ENCODE measurements around the gene KLF7.

Gene KLF7

DNA sequence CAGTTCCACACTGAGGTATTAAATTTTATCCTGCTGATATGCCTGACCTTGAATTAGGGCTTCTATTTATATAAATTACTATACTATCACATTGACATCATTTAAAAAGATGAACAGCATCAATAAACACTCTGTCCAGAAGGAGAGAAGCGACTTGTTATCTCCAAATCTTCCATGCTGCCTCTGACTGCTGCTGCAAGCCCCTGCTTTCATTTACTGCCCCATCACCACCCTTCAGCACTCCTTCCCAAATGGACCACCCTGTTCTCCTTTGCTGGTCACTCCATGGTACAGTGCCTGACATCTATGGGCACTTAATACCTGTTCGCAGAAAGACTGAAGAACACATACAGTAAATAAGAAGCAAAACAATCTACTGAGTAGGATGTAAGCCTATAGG is 48.1 kb downstream of the KLF7 start:
- no peak overlapping the region for H3K4me3 ChIP-seq (ENCODE audit: insufficient read depth, low read length, poor library complexity, severe bottlenecking)
- no peak overlapping the region for H3K9ac ChIP-seq (ENCODE audit: low read length)
- H3F3A ChIP-seq (ENCODE audit: insufficient read depth), result no peaks in the 10 kb centered on the region
- TF ChIP-seq, protein P1, sequence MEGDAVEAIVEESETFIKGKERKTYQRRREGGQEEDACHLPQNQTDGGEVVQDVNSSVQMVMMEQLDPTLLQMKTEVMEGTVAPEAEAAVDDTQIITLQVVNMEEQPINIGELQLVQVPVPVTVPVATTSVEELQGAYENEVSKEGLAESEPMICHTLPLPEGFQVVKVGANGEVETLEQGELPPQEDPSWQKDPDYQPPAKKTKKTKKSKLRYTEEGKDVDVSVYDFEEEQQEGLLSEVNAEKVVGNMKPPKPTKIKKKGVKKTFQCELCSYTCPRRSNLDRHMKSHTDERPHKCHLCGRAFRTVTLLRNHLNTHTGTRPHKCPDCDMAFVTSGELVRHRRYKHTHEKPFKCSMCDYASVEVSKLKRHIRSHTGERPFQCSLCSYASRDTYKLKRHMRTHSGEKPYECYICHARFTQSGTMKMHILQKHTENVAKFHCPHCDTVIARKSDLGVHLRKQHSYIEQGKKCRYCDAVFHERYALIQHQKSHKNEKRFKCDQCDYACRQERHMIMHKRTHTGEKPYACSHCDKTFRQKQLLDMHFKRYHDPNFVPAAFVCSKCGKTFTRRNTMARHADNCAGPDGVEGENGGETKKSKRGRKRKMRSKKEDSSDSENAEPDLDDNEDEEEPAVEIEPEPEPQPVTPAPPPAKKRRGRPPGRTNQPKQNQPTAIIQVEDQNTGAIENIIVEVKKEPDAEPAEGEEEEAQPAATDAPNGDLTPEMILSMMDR (IDR thresholded peaks at IDR 0.05; ENCODE audit: insufficient read depth, low read length, poor library complexity, severe bottlenecking), result no peak
- no peak for TF ChIP-seq EZH2phosphoT487 (conservative IDR thresholded peaks at IDR 0.05; ENCODE audit: low read length)
- H2AFZ ChIP-seq (ENCODE audit: low read depth, low read length, severe bottlenecking), result no peak overlapping the region
- no peak overlapping the region for H3K27ac ChIP-seq (ENCODE audit: low read depth, low read length)
- no peaks in the 10 kb centered on the region for H3K9me3 ChIP-seq (ENCODE audit: insufficient read depth, low read length)
- H3K27me3 ChIP-seq (ENCODE audit: low read length), result no peaks in the 10 kb centered on the region
- no peaks in the 10 kb centered on the region for H3K36me3 ChIP-seq (ENCODE audit: low read length)
- no peak overlapping the region for H3K4me2 ChIP-seq (ENCODE audit: low read depth, low read length, poor library complexity, severe bottlenecking)
- H4K20me1 ChIP-seq (ENCODE audit: low read depth, low read length), result no peaks in the 10 kb centered on the region
- H3K79me2 ChIP-seq (ENCODE audit: insufficient read depth, low read length), result no peaks in the 10 kb centered on the region
- H3K9me2 ChIP-seq (replicated peaks; ENCODE audit: insufficient read depth, low read length), result no peaks in the 10 kb centered on the region

DNA sequence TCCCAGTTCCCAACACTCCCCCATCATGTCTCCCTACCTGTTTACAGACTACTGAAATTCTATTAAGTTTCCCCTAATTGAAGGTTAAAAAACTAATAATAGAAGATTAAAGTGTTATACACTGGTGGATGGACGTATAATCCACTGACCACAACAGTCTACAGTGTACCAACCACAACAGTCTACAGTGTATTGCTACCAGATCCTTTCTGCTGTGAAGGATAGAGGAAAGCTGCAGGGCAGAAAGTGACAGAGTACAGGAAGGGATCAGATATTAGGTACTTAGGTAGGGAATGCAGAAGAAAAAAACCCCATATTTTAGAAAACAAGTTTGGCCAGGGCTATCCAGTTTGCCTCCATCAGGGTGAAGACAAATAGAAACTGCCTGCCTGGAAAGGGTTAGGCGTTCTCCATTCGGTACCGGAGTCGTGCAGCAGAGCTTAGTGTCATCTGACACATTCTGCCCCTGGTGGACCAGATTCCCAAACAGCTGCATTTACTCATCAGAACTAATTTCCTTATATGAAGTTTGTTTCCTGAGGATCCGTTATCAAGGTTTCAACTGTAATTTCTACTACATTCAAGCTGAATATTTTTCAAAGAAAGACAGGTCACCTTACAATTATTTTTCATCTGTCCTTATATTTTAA is 49.9 kb downstream of the KLF7 start:
- H4K20me1 ChIP-seq (ENCODE audit: low read depth, low read length), result no peaks in the 10 kb centered on the region
- H3F3A ChIP-seq (ENCODE audit: insufficient read depth), result no peaks in the 10 kb centered on the region
- H3K9me2 ChIP-seq (replicated peaks; ENCODE audit: insufficient read depth, low read length), result no peaks in the 10 kb centered on the region
- H3K36me3 ChIP-seq (ENCODE audit: low read length), result no peaks in the 10 kb centered on the region
- no peaks in the 10 kb centered on the region for H3K79me2 ChIP-seq (ENCODE audit: insufficient read depth, low read length)
- no peak overlapping the region for H3K4me3 ChIP-seq (ENCODE audit: insufficient read depth, low read length, poor library complexity, severe bottlenecking)
- no peak for TF ChIP-seq EZH2phosphoT487 (conservative IDR thresholded peaks at IDR 0.05; ENCODE audit: low read length)
- TF ChIP-seq, protein P1 (IDR thresholded peaks at IDR 0.05; ENCODE audit: insufficient read depth, low read length, poor library complexity, severe bottlenecking), result no peak
- H3K27me3 ChIP-seq (ENCODE audit: low read length), result no peaks in the 10 kb centered on the region
- no peaks in the 10 kb centered on the region for H3K9me3 ChIP-seq (ENCODE audit: insufficient read depth, low read length)
- no peak overlapping the region for H3K4me2 ChIP-seq (ENCODE audit: low read depth, low read length, poor library complexity, severe bottlenecking)
- H3K9ac ChIP-seq (ENCODE audit: low read length), result no peak overlapping the region
- no peak overlapping the region for H2AFZ ChIP-seq (ENCODE audit: low read depth, low read length, severe bottlenecking)
- H3K27ac ChIP-seq (ENCODE audit: low read depth, low read length), result no peak overlapping the region

DNA sequence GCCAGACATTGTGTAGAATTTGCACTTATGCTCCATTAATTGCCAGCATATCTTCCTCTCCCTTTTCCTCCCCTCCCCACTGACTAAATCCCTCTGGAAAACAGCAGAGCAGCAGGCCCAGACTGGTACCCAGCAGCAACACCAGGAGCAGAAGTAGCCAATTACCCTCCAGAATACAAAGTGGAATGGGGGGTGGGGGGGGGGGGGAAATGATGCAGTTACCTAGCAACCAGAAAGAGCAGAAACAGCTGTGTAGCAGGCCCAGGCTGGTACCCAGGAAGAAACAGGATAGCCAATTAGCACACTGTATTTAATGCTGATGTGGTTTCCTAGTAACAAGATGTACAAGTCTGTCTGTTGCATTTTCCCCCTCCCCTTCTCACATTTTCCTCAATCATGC is 52.3 kb downstream of the KLF7 start:
- no peaks in the 10 kb centered on the region for H3K9me3 ChIP-seq (ENCODE audit: insufficient read depth, low read length)
- no peaks in the 10 kb centered on the region for H3K79me2 ChIP-seq (ENCODE audit: insufficient read depth, low read length)
- H2AFZ ChIP-seq (ENCODE audit: low read depth, low read length, severe bottlenecking), result no peak overlapping the region
- no peak overlapping the region for H3K4me2 ChIP-seq (ENCODE audit: low read depth, low read length, poor library complexity, severe bottlenecking)
- H3K4me3 ChIP-seq (ENCODE audit: insufficient read depth, low read length, poor library complexity, severe bottlenecking), result no peak overlapping the region
- H3K9ac ChIP-seq (ENCODE audit: low read length), result no peak overlapping the region
- no peaks in the 10 kb centered on the region for H3K27me3 ChIP-seq (ENCODE audit: low read length)
- H3F3A ChIP-seq (ENCODE audit: insufficient read depth), result no peaks in the 10 kb centered on the region
- no peaks in the 10 kb centered on the region for H3K9me2 ChIP-seq (replicated peaks; ENCODE audit: insufficient read depth, low read length)
- H4K20me1 ChIP-seq (ENCODE audit: low read depth, low read length), result no peaks in the 10 kb centered on the region
- H3K36me3 ChIP-seq (ENCODE audit: low read length), result no peaks in the 10 kb centered on the region
- no peak overlapping the region for H3K27ac ChIP-seq (ENCODE audit: low read depth, low read length)
- TF ChIP-seq EZH2phosphoT487 (conservative IDR thresholded peaks at IDR 0.05; ENCODE audit: low read length), result no peak
- TF ChIP-seq, protein P1 (IDR thresholded peaks at IDR 0.05; ENCODE audit: insufficient read depth, low read length, poor library complexity, severe bottlenecking), result no peak
